Measurements from ENCODE around the gene GRAMD1B. TPM values are rescaled to one million over a fixed set of nuclear protein-coding genes. Genes with fewer than 3 reads are reported as not detected.

GRAMD1B gene
- total and polyA plus RNA-seq, 4 donors = 0.29 to 2.6 (median 1.3) TPM

DNA sequence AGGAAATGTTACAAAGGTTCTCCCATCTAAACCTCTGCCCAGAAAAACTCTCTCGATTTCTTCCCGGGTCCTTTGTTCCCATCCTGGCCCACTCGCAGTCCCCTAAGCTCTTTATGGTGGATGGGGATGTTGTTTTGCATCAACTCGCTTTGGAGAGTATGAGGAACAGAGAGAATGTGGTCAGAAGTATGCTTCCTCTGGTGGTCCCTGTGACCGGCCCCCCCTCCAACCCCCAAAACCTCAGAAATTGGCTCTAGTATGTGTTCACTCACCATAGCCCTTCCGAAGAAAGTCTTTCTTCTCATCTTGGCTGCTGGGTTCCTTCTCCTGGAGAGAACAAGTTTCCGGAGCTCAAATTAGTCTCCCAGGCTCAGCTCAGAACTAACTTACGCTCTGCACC is 54.4 kb downstream of the GRAMD1B start:
- DNase-seq (ENCODE audit: low spot score) = no peak
- no peak overlapping the region for H3K4me3 ChIP-seq (ENCODE audit: low read depth in 1 of 3, low read length in 3 of 3)
- no peak overlapping the region for H3K27ac ChIP-seq (ENCODE audit: low read depth in 1 of 2, low read length in 2 of 2)
- TF ChIP-seq JUND (IDR thresholded peaks at IDR 0.05) (no peak), EGR1 (IDR thresholded peaks at IDR 0.05; ENCODE audit: low read depth in 2 of 2) (no peak), SP1 (IDR thresholded peaks at IDR 0.05) (no peak), YY1 (IDR thresholded peaks at IDR 0.05) (no peak)
- TF ChIP-seq, protein P1, sequence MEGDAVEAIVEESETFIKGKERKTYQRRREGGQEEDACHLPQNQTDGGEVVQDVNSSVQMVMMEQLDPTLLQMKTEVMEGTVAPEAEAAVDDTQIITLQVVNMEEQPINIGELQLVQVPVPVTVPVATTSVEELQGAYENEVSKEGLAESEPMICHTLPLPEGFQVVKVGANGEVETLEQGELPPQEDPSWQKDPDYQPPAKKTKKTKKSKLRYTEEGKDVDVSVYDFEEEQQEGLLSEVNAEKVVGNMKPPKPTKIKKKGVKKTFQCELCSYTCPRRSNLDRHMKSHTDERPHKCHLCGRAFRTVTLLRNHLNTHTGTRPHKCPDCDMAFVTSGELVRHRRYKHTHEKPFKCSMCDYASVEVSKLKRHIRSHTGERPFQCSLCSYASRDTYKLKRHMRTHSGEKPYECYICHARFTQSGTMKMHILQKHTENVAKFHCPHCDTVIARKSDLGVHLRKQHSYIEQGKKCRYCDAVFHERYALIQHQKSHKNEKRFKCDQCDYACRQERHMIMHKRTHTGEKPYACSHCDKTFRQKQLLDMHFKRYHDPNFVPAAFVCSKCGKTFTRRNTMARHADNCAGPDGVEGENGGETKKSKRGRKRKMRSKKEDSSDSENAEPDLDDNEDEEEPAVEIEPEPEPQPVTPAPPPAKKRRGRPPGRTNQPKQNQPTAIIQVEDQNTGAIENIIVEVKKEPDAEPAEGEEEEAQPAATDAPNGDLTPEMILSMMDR (IDR thresholded peaks at IDR 0.05; ENCODE audit: low read depth, low read length, missing input control) = no peak
- H3K4me1 ChIP-seq (ENCODE audit: control insufficient read depth in 4 of 4, insufficient read depth in 4 of 4, low read length in 3 of 4) = no peaks in the 10 kb centered on the region
- H3K27me3 ChIP-seq (ENCODE audit: control insufficient read depth in 4 of 4, insufficient read depth in 4 of 4, low read length in 3 of 4) = no peaks in the 10 kb centered on the region
- H3K9me3 ChIP-seq (ENCODE audit: control insufficient read depth in 4 of 4, low read length in 3 of 4) = no peaks in the 10 kb centered on the region
- H3K9ac ChIP-seq (ENCODE audit: low read depth in 1 of 2, low read length in 2 of 2) = no peak overlapping the region
- WGBS = 71% methylated on average over 8 of the region's 8 CpGs
- H3K36me3 ChIP-seq (ENCODE audit: control insufficient read depth in 4 of 4, insufficient read depth in 3 of 4, low read depth in 1 of 4, low read length in 3 of 4) = no peaks in the 10 kb centered on the region

- no peaks in the 10 kb centered on the region for H3K4me1 ChIP-seq (ENCODE audit: control insufficient read depth in 4 of 4, insufficient read depth in 4 of 4, low read length in 3 of 4)
- no peak for TF ChIP-seq EGR1 (IDR thresholded peaks at IDR 0.05; ENCODE audit: low read depth in 2 of 2)
- H3K4me3 ChIP-seq (ENCODE audit: low read depth in 1 of 3, low read length in 3 of 3) = no peak overlapping the region
- H3K27ac ChIP-seq (ENCODE audit: low read depth in 1 of 2, low read length in 2 of 2) = no peak overlapping the region
- no peak for DNase-seq (ENCODE audit: low spot score)
- H3K27me3 ChIP-seq (ENCODE audit: control insufficient read depth in 4 of 4, insufficient read depth in 4 of 4, low read length in 3 of 4) = no peaks in the 10 kb centered on the region
- no peak overlapping the region for H3K9ac ChIP-seq (ENCODE audit: low read depth in 1 of 2, low read length in 2 of 2)
- no peaks in the 10 kb centered on the region for H3K9me3 ChIP-seq (ENCODE audit: control insufficient read depth in 4 of 4, low read length in 3 of 4)
- H3K36me3 ChIP-seq (ENCODE audit: control insufficient read depth in 4 of 4, insufficient read depth in 3 of 4, low read depth in 1 of 4, low read length in 3 of 4) = no peaks in the 10 kb centered on the region
- WGBS = 74% methylated on average over 8 of the region's 8 CpGs
Observed at GRCh38 chr11:123487157-123487744, 57.2 kb downstream of the GRAMD1B start.

GRCh38 chr11:123490527-123490926 is 60.5 kb downstream of the GRAMD1B start:
- H3K9me3 ChIP-seq (ENCODE audit: control insufficient read depth in 4 of 4, low read length in 3 of 4) = no peaks in the 10 kb centered on the region
- H3K27me3 ChIP-seq (ENCODE audit: control insufficient read depth in 4 of 4, insufficient read depth in 4 of 4, low read length in 3 of 4) = peaks cover 0 to 4% (median 0%) of the 10 kb centered on the region in 4 donors
- no peak overlapping the region for H3K27ac ChIP-seq (ENCODE audit: low read depth in 1 of 2, low read length in 2 of 2)
- no peak for DNase-seq (ENCODE audit: low spot score)
- H3K4me3 ChIP-seq (ENCODE audit: low read depth in 1 of 3, low read length in 3 of 3) = no peak overlapping the region
- no peak overlapping the region for H3K9ac ChIP-seq (ENCODE audit: low read depth in 1 of 2, low read length in 2 of 2)
- 92% methylated on average over 2 of the region's 2 CpGs for WGBS
- no peaks in the 10 kb centered on the region for H3K36me3 ChIP-seq (ENCODE audit: control insufficient read depth in 4 of 4, insufficient read depth in 3 of 4, low read depth in 1 of 4, low read length in 3 of 4)
- H3K4me1 ChIP-seq (ENCODE audit: control insufficient read depth in 4 of 4, insufficient read depth in 4 of 4, low read length in 3 of 4) = no peaks in the 10 kb centered on the region
- TF ChIP-seq NR2F2 (IDR thresholded peaks at IDR 0.05) = no peak
- TF ChIP-seq JUND (IDR thresholded peaks at IDR 0.05) = no peak
- TF ChIP-seq HNF4A (conservative IDR thresholded peaks at IDR 0.05) = no peak
- TF ChIP-seq, protein P2, sequence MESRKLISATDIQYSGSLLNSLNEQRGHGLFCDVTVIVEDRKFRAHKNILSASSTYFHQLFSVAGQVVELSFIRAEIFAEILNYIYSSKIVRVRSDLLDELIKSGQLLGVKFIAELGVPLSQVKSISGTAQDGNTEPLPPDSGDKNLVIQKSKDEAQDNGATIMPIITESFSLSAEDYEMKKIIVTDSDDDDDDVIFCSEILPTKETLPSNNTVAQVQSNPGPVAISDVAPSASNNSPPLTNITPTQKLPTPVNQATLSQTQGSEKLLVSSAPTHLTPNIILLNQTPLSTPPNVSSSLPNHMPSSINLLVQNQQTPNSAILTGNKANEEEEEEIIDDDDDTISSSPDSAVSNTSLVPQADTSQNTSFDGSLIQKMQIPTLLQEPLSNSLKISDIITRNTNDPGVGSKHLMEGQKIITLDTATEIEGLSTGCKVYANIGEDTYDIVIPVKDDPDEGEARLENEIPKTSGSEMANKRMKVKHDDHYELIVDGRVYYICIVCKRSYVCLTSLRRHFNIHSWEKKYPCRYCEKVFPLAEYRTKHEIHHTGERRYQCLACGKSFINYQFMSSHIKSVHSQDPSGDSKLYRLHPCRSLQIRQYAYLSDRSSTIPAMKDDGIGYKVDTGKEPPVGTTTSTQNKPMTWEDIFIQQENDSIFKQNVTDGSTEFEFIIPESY (IDR thresholded peaks at IDR 0.05) = no peak
- TF ChIP-seq GABPA (IDR thresholded peaks at IDR 0.05 in 1 of 2, conservative IDR thresholded peaks at IDR 0.05 in 1 of 2) = no peak
- TF ChIP-seq ATF3 (IDR thresholded peaks at IDR 0.05) = no peak
- TF ChIP-seq RAD21 (IDR thresholded peaks at IDR 0.05) = no peak
- TF ChIP-seq TAF1 (conservative IDR thresholded peaks at IDR 0.05) = no peak
- no peak for TF ChIP-seq EGR1 (IDR thresholded peaks at IDR 0.05; ENCODE audit: low read depth in 2 of 2)
- no peak for TF ChIP-seq SP1 (IDR thresholded peaks at IDR 0.05)
- no peak for TF ChIP-seq FOXA1 (IDR thresholded peaks at IDR 0.05)
- TF ChIP-seq, protein P3, sequence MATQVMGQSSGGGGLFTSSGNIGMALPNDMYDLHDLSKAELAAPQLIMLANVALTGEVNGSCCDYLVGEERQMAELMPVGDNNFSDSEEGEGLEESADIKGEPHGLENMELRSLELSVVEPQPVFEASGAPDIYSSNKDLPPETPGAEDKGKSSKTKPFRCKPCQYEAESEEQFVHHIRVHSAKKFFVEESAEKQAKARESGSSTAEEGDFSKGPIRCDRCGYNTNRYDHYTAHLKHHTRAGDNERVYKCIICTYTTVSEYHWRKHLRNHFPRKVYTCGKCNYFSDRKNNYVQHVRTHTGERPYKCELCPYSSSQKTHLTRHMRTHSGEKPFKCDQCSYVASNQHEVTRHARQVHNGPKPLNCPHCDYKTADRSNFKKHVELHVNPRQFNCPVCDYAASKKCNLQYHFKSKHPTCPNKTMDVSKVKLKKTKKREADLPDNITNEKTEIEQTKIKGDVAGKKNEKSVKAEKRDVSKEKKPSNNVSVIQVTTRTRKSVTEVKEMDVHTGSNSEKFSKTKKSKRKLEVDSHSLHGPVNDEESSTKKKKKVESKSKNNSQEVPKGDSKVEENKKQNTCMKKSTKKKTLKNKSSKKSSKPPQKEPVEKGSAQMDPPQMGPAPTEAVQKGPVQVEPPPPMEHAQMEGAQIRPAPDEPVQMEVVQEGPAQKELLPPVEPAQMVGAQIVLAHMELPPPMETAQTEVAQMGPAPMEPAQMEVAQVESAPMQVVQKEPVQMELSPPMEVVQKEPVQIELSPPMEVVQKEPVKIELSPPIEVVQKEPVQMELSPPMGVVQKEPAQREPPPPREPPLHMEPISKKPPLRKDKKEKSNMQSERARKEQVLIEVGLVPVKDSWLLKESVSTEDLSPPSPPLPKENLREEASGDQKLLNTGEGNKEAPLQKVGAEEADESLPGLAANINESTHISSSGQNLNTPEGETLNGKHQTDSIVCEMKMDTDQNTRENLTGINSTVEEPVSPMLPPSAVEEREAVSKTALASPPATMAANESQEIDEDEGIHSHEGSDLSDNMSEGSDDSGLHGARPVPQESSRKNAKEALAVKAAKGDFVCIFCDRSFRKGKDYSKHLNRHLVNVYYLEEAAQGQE (IDR thresholded peaks at IDR 0.05) = no peak
- TF ChIP-seq, protein P1 (IDR thresholded peaks at IDR 0.05; ENCODE audit: low read depth, low read length, missing input control) = no peak

All from liver (tissue), 9 donors.